H1 (cell line): Measurements from ENCODE around the gene CRB2. TPM values are rescaled to one million over a fixed set of nuclear protein-coding genes. Genes with fewer than 3 reads are reported as not detected.

Experiments
- CHD7 ChIP-seq: fragments of 300-600 bp; sonication (generic); IDR thresholded peaks from 2 replicates; pipeline ENCODE4 v1.7.1; 2012; ENCODE audit warnings: low read length, moderate library complexity, mild to moderate bottlenecking, inconsistent platforms; ENCODE audit not compliant: insufficient replicate concordance
- MAX ChIP-seq: IDR thresholded peaks from 2 replicates; pipeline ENCODE4 v1.6.1; 2012; ENCODE audit warnings: inconsistent platforms
- polyA plus RNA-seq, 7 experiments: library from polyadenylated mRNA; depleted of rRNA in 3 of 7; stranded (reverse) in 5 of 7; unstranded in 2 of 7; fragments of >200 nt in 5 of 7; fragments of 200-250 nt in 2 of 7; gene quantifications; 1 replicate in 5 of 7; 2 replicates in 1 of 7; 4 replicates in 1 of 7; pipeline versions ENCODE4 v1.2.1 to v1.2.3, GENCODE V29; 2011 to 2013; ENCODE audit warnings: missing spikeins in 2 of 7, mixed read lengths in 2 of 7
- total RNA-seq: library from RNA; stranded (reverse); fragmentation: NEBNext Ultra II Directional; extraction: Animal tissue kit (Norgen Biotek cat#: 25700); gene quantifications from 2 replicates; pipeline ENCODE4 v1.2.1, GENCODE V29; 2021

Gene CRB2
- total and polyA plus RNA-seq, 2 of the 8 experiments (the other 6 are each of a cell fraction or from before 2014, with no cell fraction given): 4.0 to 8.4 TPM

- TF ChIP-seq CHD7 (no peak), MAX (no peak)
Measured at GRCh38 chr9:123378025-123378424, 22.0 kb downstream of the CRB2 start (continued).
